H1 (cell line): ENCODE data around the gene ZNF521. TPM values are rescaled to one million over a fixed set of nuclear protein-coding genes. Genes with fewer than 3 reads are reported as not detected.

Experiments used
- CTCF ChIA-PET: fragments of 300-600 bp; sonication (Branson Sonifier 250); formaldehyde crosslinking; loops from one replicate; lab custom pipeline; 2021; ENCODE audit not compliant: partially characterized antibody; lab: Charles Lee
- POLR2A ChIA-PET: fragments of 300-600 bp; sonication (Branson Sonifier 250); formaldehyde crosslinking; loops from one replicate; lab custom pipeline; 2021; ENCODE audit warnings: inconsistent platforms; ENCODE audit not compliant: partially characterized antibody; lab: Charles Lee
- DNase-seq, 2 experiments: peaks; one replicate each; pipeline versions ENCODE4 v3.0.0 to v3.0.0-alpha.2; 2010 to 2022; ENCODE audit warnings: low spot score in 2 of 2, low read depth in 1 of 2, mixed read lengths in 1 of 2
- FAIRE-seq: peaks from 2 replicates; lab custom pipeline; 2011; peaks lifted over from hg19 to GRCh38; lab: Jason Lieb, UNC
- H2AFZ ChIP-seq: 2 replicates; pipeline ENCODE4 v1.8.1; 2012; ENCODE audit warnings: low read length, inconsistent platforms
- H2AK5ac ChIP-seq: 2 replicates; pipeline ENCODE4 v1.6.1; 2013; ENCODE audit warnings: low read depth, low read length
- H2BK120ac ChIP-seq: replicated peaks from 2 replicates; pipeline ENCODE3; 2013; ENCODE audit warnings: low read depth, low read length, inconsistent platforms
- H2BK12ac ChIP-seq: 2 replicates; pipeline ENCODE4 v1.6.1; 2013; ENCODE audit warnings: low read depth, low read length
- H2BK15ac ChIP-seq: 2 replicates; pipeline ENCODE4 v1.6.1; 2013; ENCODE audit warnings: low read length
- H2BK20ac ChIP-seq: 2 replicates; pipeline ENCODE4 v1.6.1; 2013; ENCODE audit warnings: low read length
- H2BK5ac ChIP-seq: 2 replicates; pipeline ENCODE4 v1.6.1; 2013; ENCODE audit warnings: low read depth, low read length
- H3K14ac ChIP-seq: 2 replicates; pipeline ENCODE4 v1.6.1; 2013; ENCODE audit warnings: inconsistent platforms; ENCODE audit not compliant: insufficient read length
- H3K18ac ChIP-seq: 2 replicates; pipeline ENCODE4 v1.6.1; 2013; ENCODE audit warnings: low read length; ENCODE audit errors: extremely low read depth
- H3K23ac ChIP-seq: 2 replicates; pipeline ENCODE4 v1.6.1; 2013; ENCODE audit warnings: inconsistent platforms; ENCODE audit not compliant: insufficient read length
- H3K23me2 ChIP-seq: 2 replicates; pipeline ENCODE4 v1.6.1; 2013; ENCODE audit warnings: low read depth, low read length
- H3K27ac ChIP-seq: 2 replicates; pipeline ENCODE4 v1.6.1; 2011; ENCODE audit warnings: low read depth, low read length, inconsistent platforms
- H3K27me3 ChIP-seq, 4 experiments: replicated peaks in 1 of 4; 1 replicate in 1 of 4; 2 replicates in 3 of 4; pipeline versions ENCODE4 v1.6.1 to v1.8.1; 2011 to 2013; ENCODE audit warnings: low read length in 3 of 4, mild to moderate bottlenecking in 3 of 4, inconsistent platforms in 2 of 4, mixed read lengths in 2 of 4, moderate library complexity in 1 of 4; ENCODE audit not compliant: control insufficient read depth in 3 of 4, insufficient read depth in 3 of 4; ENCODE audit errors: extremely low read depth in 1 of 4
- H3K36me3 ChIP-seq, 4 experiments: 2 replicates each; pipeline versions ENCODE4 v1.6.1 to v1.8.1; 2011 to 2013; ENCODE audit warnings: mild to moderate bottlenecking in 4 of 4, low read length in 3 of 4, moderate library complexity in 2 of 4, control low read depth in 1 of 4, inconsistent platforms in 1 of 4; ENCODE audit not compliant: insufficient read depth in 4 of 4, control insufficient read depth in 2 of 4
- H3K4ac ChIP-seq: replicated peaks from 2 replicates; pipeline ENCODE3; 2013; ENCODE audit warnings: low read length, low read depth, mixed read lengths, inconsistent platforms; ENCODE audit not compliant: insufficient read length
- H3K4me1 ChIP-seq, 4 experiments: replicated peaks in 1 of 4; 1 replicate in 1 of 4; 2 replicates in 3 of 4; pipeline versions ENCODE4 v1.6.1 to v1.8.1; 2011 to 2013; ENCODE audit warnings: low read length in 3 of 4, inconsistent platforms in 2 of 4, mixed read lengths in 1 of 4; ENCODE audit not compliant: insufficient read depth in 4 of 4, control insufficient read depth in 3 of 4
- H3K4me2 ChIP-seq, 2 experiments: 2 replicates each; pipeline versions ENCODE4 v1.6.1 to v1.8.1; 2011 to 2013; ENCODE audit warnings: low read depth in 2 of 2, low read length in 2 of 2, control low read depth in 1 of 2, inconsistent platforms in 1 of 2, mild to moderate bottlenecking in 1 of 2; ENCODE audit not compliant: insufficient read depth in 1 of 2
- H3K4me3 ChIP-seq, 4 experiments: fragments of 200-600, 300-600 bp in 1 of 4; sonication (generic), shearing (Covaris generic), sonication (Bioruptor Twin) in 1 of 4; 2 replicates each; pipeline versions ENCODE4 v1.5.1 to v1.8.1; 2011 to 2016; ENCODE audit warnings: low read length in 4 of 4, low read depth in 3 of 4, control low read depth in 2 of 4, inconsistent platforms in 2 of 4, mild to moderate bottlenecking in 2 of 4, mixed read lengths in 1 of 4, moderate library complexity in 1 of 4; ENCODE audit not compliant: insufficient read depth in 2 of 4; ENCODE audit errors: extremely low read depth in 1 of 4
- H3K56ac ChIP-seq: replicated peaks from 2 replicates; pipeline ENCODE3; 2013; ENCODE audit warnings: low read depth, mild to moderate bottlenecking, mixed read lengths, low read length, inconsistent platforms; ENCODE audit not compliant: insufficient read length
- H3K79me1 ChIP-seq: 2 replicates; pipeline ENCODE4 v1.6.1; 2013; ENCODE audit warnings: low read depth, low read length, control low read depth
- H3K79me2 ChIP-seq, 2 experiments: 2 replicates each; pipeline versions ENCODE4 v1.6.1 to v1.8.1; 2012 to 2013; ENCODE audit warnings: low read length in 2 of 2, mild to moderate bottlenecking in 2 of 2, inconsistent platforms in 1 of 2; ENCODE audit not compliant: insufficient read depth in 2 of 2, control insufficient read depth in 1 of 2
- H3K9ac ChIP-seq, 4 experiments: replicated peaks in 1 of 4; 1 replicate in 1 of 4; 2 replicates in 3 of 4; pipeline versions ENCODE4 v1.6.1 to v1.8.1; 2011 to 2013; ENCODE audit warnings: low read depth in 3 of 4, low read length in 3 of 4, control low read depth in 2 of 4, mild to moderate bottlenecking in 2 of 4, moderate library complexity in 2 of 4, inconsistent platforms in 1 of 4; ENCODE audit errors: extremely low read depth in 1 of 4
- H3K9me3 ChIP-seq, 2 experiments: 2 replicates each; pipeline versions ENCODE4 v1.6.1 to v1.8.1; 2012 to 2013; ENCODE audit warnings: mild to moderate bottlenecking in 2 of 2, moderate library complexity in 2 of 2, control low read depth in 1 of 2, inconsistent platforms in 1 of 2, low read depth in 1 of 2, low read length in 1 of 2, mixed read lengths in 1 of 2; ENCODE audit not compliant: insufficient read depth in 2 of 2
- H4K20me1 ChIP-seq, 2 experiments: replicated peaks in 1 of 2; 2 replicates each; pipeline versions ENCODE3 to v1.8.1; 2011 to 2013; ENCODE audit warnings: inconsistent platforms in 2 of 2, low read length in 2 of 2, mild to moderate bottlenecking in 1 of 2; ENCODE audit not compliant: insufficient read depth in 2 of 2, control insufficient read depth in 1 of 2
- H4K5ac ChIP-seq: 2 replicates; pipeline ENCODE4 v1.6.1; 2013; ENCODE audit warnings: low read length, low read depth, mixed read lengths, inconsistent platforms; ENCODE audit not compliant: insufficient read length
- H4K8ac ChIP-seq: 2 replicates; pipeline ENCODE4 v1.8.0; 2013; ENCODE audit warnings: mild to moderate bottlenecking, moderate library complexity, low read length, inconsistent platforms; ENCODE audit not compliant: insufficient read depth; ENCODE audit errors: extremely low read depth
- H4K91ac ChIP-seq: replicated peaks from 2 replicates; pipeline ENCODE3; 2013; ENCODE audit warnings: low read length, mixed read lengths, inconsistent platforms; ENCODE audit not compliant: insufficient read length
- BRCA1 ChIP-seq: IDR thresholded peaks from 2 replicates; pipeline ENCODE4 v1.6.1; 2012; ENCODE audit warnings: low read depth, low read length, improper control_type of control experiment
- EGR1 ChIP-seq: IDR thresholded peaks from 2 replicates; pipeline ENCODE4 v1.6.1; 2011; ENCODE audit warnings: low read depth, low read length, borderline replicate concordance
- NANOG ChIP-seq: IDR thresholded peaks from 2 replicates; pipeline ENCODE4 v1.6.1; 2011; ENCODE audit warnings: low read length, low read depth, mild to moderate bottlenecking, inconsistent platforms; ENCODE audit not compliant: insufficient read depth, poor library complexity, severe bottlenecking
- TBP ChIP-seq: IDR thresholded peaks from 2 replicates; pipeline ENCODE4 v1.6.1; 2011; ENCODE audit warnings: low read depth, low read length, improper control_type of control experiment
- USF2 ChIP-seq: IDR thresholded peaks from 2 replicates; pipeline ENCODE4 v1.6.1; 2011; ENCODE audit warnings: low read length, improper control_type of control experiment
- WGBS, 2 experiments: shearing (Covaris generic) in 1 of 2; methylation state at CpG; one replicate each; pipeline versions ENCODE4 v1.1.6 to v1.1.7; 2013 to 2015; ENCODE audit warnings: low lambda C conversion rate in 2 of 2, mixed read lengths in 2 of 2, inconsistent platforms in 1 of 2, low coverage in 1 of 2, missing lambda C conversion rate in 1 of 2; ENCODE audit not compliant: insufficient replicate concordance in 2 of 2, insufficient coverage in 1 of 2, insufficient read length in 1 of 2; ENCODE audit errors: extremely low coverage in 1 of 2, missing lambda C conversion rate in 1 of 2; 5-methylcytosine and 5-hydroxymethylcytosine counted together
- polyA plus RNA-seq, 7 experiments: library from polyadenylated mRNA; depleted of rRNA in 3 of 7; stranded (reverse) in 5 of 7; unstranded in 2 of 7; fragments of >200 nt in 5 of 7; fragments of 200-250 nt in 2 of 7; gene quantifications; 1 replicate in 5 of 7; 2 replicates in 1 of 7; 4 replicates in 1 of 7; pipeline versions ENCODE4 v1.2.1 to v1.2.3, GENCODE V29; 2011 to 2013; ENCODE audit warnings: missing spikeins in 2 of 7, mixed read lengths in 2 of 7
- total RNA-seq: library from RNA; stranded (reverse); fragmentation: NEBNext Ultra II Directional; extraction: Animal tissue kit (Norgen Biotek cat#: 25700); gene quantifications from 2 replicates; pipeline ENCODE4 v1.2.1, GENCODE V29; 2021
- TF ChIP-seq, protein P1 (sequence below): IDR thresholded peaks from 2 replicates; pipeline ENCODE4 v1.6.1; 2012; ENCODE audit warnings: low read length, inconsistent platforms

The ZNF521 gene
- total and polyA plus RNA-seq, 2 of the 8 experiments (the other 6 are each of a cell fraction or from before 2014, with no cell fraction given): 9.5 to 15.8 TPM

DNA sequence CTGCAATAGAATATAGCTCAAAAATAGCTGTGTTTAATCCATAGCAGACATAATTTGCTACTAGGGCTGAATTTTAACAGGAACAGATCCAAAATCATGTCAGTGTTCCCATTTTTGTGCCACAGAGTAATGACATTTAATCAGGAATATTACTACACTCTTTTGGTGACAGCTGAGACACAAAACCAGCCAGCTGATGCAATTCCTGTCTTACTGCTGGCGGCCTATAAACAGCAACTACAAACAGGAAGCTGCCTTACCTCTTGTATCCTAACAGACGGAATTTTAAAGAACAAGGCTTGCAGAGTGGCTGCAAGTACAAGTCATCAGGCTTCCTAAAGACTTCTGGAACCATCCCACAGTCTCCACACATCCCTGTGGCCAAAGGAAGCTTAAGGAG lies 218.1 kb downstream of the ZNF521 start:
- Histone ChIP-seq H3K79me1 (no peaks in the 10 kb centered on the region), H3K79me2 (no peaks in the 10 kb centered on the region), H4K5ac (no peak overlapping the region), H2BK15ac (no peak overlapping the region), H3K9me3 (no peaks in the 10 kb centered on the region), H2BK5ac (no peak overlapping the region), H3K23ac (no peak overlapping the region), H4K91ac (no peak overlapping the region), H2BK12ac (no peak overlapping the region), H3K36me3 (no peaks in the 10 kb centered on the region), H3K4me3 (no peak overlapping the region), H3K18ac (no peak overlapping the region), H2BK20ac (no peak overlapping the region), H2AFZ (no peak overlapping the region), H3K4ac (no peak overlapping the region), H3K23me2 (no peaks in the 10 kb centered on the region), H3K14ac (no peak overlapping the region), H3K9ac (no peak overlapping the region), H4K8ac (no peak overlapping the region), H3K27me3 (no peaks in the 10 kb centered on the region)
- POLR2A ChIA-PET: no interaction called here
- CTCF ChIA-PET: interaction anchor here (2.1 kb wide), 1 partner anchor 9 kb away, joined by 7 read pairs; no protein-coding TSS in a partner anchor
- DNase-seq (no peak), FAIRE-seq (no peak)
- WGBS, 2 experiments: 86% methylated on average over 2 of the region's 2 CpGs; no CpG with 5 or more reads in 1 of the 2 experiments
- TF ChIP-seq USF2 (no peak), BRCA1 (no peak), NANOG (no peak), EGR1 (no peak), TBP (no peak)
- TF ChIP-seq, protein P1, sequence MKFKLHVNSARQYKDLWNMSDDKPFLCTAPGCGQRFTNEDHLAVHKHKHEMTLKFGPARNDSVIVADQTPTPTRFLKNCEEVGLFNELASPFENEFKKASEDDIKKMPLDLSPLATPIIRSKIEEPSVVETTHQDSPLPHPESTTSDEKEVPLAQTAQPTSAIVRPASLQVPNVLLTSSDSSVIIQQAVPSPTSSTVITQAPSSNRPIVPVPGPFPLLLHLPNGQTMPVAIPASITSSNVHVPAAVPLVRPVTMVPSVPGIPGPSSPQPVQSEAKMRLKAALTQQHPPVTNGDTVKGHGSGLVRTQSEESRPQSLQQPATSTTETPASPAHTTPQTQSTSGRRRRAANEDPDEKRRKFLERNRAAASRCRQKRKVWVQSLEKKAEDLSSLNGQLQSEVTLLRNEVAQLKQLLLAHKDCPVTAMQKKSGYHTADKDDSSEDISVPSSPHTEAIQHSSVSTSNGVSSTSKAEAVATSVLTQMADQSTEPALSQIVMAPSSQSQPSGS: no peak
- TF ChIP-seq, all 59 proteins: peak for 0
- H3K56ac ChIP-seq: no peak overlapping the region
- H2AK5ac ChIP-seq: no peak overlapping the region
- no peak overlapping the region for H2BK120ac ChIP-seq
- no peak overlapping the region for H3K27ac ChIP-seq
- no peak overlapping the region for H3K4me2 ChIP-seq
- peaks cover 0 to 2% (median 0%) of the 10 kb centered on the region in 4 experiments; a peak in 1 of 7 replicates for H3K4me1 ChIP-seq
- no peaks in the 10 kb centered on the region for H4K20me1 ChIP-seq
